ENCODE data around the gene STIM1.
"Not testable (repeated sequence)": the region's sequence is repeated elsewhere in the genome, so short reads cannot be mapped to it uniquely, and the experiment has no call there.

STIM1 gene

GRCh38 chr11:4084406-4085125, 229.1 kb downstream of the STIM1 start:
- no peak for DNase-seq

GRCh38 chr11:4085575-4085974, 230.1 kb downstream of the STIM1 start:
- DNase-seq: no peak

- no peak for DNase-seq
Measured at GRCh38 chr11:4086575-4087353, 231.3 kb downstream of the STIM1 start.

- no peak for DNase-seq
Measured at GRCh38 chr11:4087551-4087950, 232.1 kb downstream of the STIM1 start.

GRCh38 chr11:4090258-4090657, 234.8 kb downstream of the STIM1 start:
- no peak for DNase-seq

GRCh38 chr11:4092026-4092425, 236.6 kb downstream of the STIM1 start:
- no peak for DNase-seq

GRCh38 chr11:4093519-4094347, 238.3 kb downstream of the STIM1 start:
- no peak for DNase-seq

GRCh38 chr11:4094348-4095291, 239.2 kb downstream of the STIM1 start, which contains the start of gene RRM1:
Gene RRM1, plus strand, starts transcription at chr11:4094799. Its CDS starts 214 bp downstream, at chr11:4095013.
- peak; percentile 54 for DNase-seq

GRCh38 chr11:4095509-4096230, 240.2 kb downstream of the STIM1 start:
- DNase-seq: no peak

- DNase-seq: no peak
Measured at GRCh38 chr11:4098026-4098621, 242.7 kb downstream of the STIM1 start.

- DNase-seq: no peak
Measured at GRCh38 chr11:4102711-4103110, 247.2 kb downstream of the STIM1 start.

GRCh38 chr11:4103269-4103668, 247.8 kb downstream of the STIM1 start:
- DNase-seq: no peak

GRCh38 chr11:4105916-4106315, 250.5 kb downstream of the STIM1 start:
- DNase-seq: no peak

- no peak for DNase-seq
Measured at GRCh38 chr11:4111834-4112233, 256.4 kb downstream of the STIM1 start.

- DNase-seq: no peak
Measured at GRCh38 chr11:4115128-4115527, 259.7 kb downstream of the STIM1 start.

- no peak for DNase-seq
Measured at GRCh38 chr11:4118107-4118506, 262.6 kb downstream of the STIM1 start.

- no peak for DNase-seq
Measured at GRCh38 chr11:4123218-4123617, 267.8 kb downstream of the STIM1 start.

GRCh38 chr11:4125141-4125540, 269.7 kb downstream of the STIM1 start:
- DNase-seq: no peak

GRCh38 chr11:4127357-4127756, 271.9 kb downstream of the STIM1 start:
- DNase-seq: no peak

- not testable (repeated sequence) for DNase-seq
Measured at GRCh38 chr11:4130219-4130618, 274.8 kb downstream of the STIM1 start.

GRCh38 chr11:4134806-4135205, 279.3 kb downstream of the STIM1 start:
- DNase-seq: no peak
